Ovary (tissue), 9 donors: ENCODE measurements around the gene BICRAL. TPM values are rescaled to one million over a fixed set of nuclear protein-coding genes. Genes with fewer than 3 reads are reported as not detected.

Source experiments
- DNase-seq, 5 donors: peaks; one replicate each; pipeline ENCODE4 v3.0.0-alpha.2; 2019 to 2020
- H3K27ac ChIP-seq, 2 donors: fragments of 200-600 bp; one replicate each; pipeline versions ENCODE4 v1.5.1 to v1.8.0; 2019 to 2022
- H3K27me3 ChIP-seq: fragments of 200-600 bp; one replicate; pipeline ENCODE4 v1.8.0; 2022
- H3K36me3 ChIP-seq: fragments of 200-600 bp; sonication (generic); one replicate; pipeline ENCODE4 v1.5.1; 2019
- H3K4me1 ChIP-seq: one replicate; pipeline ENCODE4 v1.8.1; 2013; ENCODE audit warnings: mild to moderate bottlenecking, moderate library complexity; ENCODE audit not compliant: insufficient read depth
- H3K4me3 ChIP-seq: fragments of 200-600 bp; sonication (generic); one replicate; pipeline ENCODE4 v1.5.1; 2017
- H3K9me3 ChIP-seq, 2 donors: fragments of 200-600 bp in 1 of 2; sonication (generic) in 1 of 2; one replicate each; pipeline versions ENCODE4 v1.5.1 to v1.8.1; 2013 to 2019; ENCODE audit warnings: mild to moderate bottlenecking in 1 of 2, moderate library complexity in 1 of 2
- EP300 ChIP-seq: sonication (generic); formaldehyde crosslinking; IDR thresholded peaks from one replicate; pipeline ENCODE4 v1.6.1; 2017; ENCODE audit warnings: antibody characterized with exemption
- POLR2A ChIP-seq: fragments of 450-650 bp; IDR thresholded peaks from one replicate; pipeline ENCODE4 v1.6.1; 2017; ENCODE audit warnings: antibody characterized with exemption, mild to moderate bottlenecking, moderate library complexity
- WGBS, 3 donors: extraction: QIAGEN DNeasy Blood & Tissue Kit in 1 of 3; methylation state at CpG; one replicate each; pipeline versions ENCODE4 v1.1.5 to v1.1.7; 2013 to 2017; 5-methylcytosine and 5-hydroxymethylcytosine counted together
- intact Hi-C, 4 donors: fragments of 100-400 bp; cut with DNase I; formaldehyde crosslinking; loops; one replicate each; pipeline versions ENCODE4 v1.11.0 to v1.15.1; 2022 to 2023
- polyA plus RNA-seq, 2 donors: library from polyadenylated mRNA; stranded (reverse); fragments of 200-250 nt in 1 of 2; fragments of 350-450 nt in 1 of 2; fragmentation: Illumina TruSeq in 1 of 2; extraction: RNeasy Lipid Tissue Mini Kit (QIAGEN cat#74804) in 1 of 2; gene quantifications; one replicate each; pipeline ENCODE4 v1.2.3, GENCODE V29; 2013 to 2014
- total RNA-seq, 7 donors: library from RNA; depleted of rRNA in 2 of 7; stranded (reverse); fragments of >200 nt in 2 of 7; fragmentation: NEBNext Ultra II Directional in 3 of 7; extraction: Animal tissue kit (Norgen Biotek cat#: 25700) in 3 of 7; gene quantifications; one replicate each; pipeline versions ENCODE4 v1.1.0 to v1.2.4, GENCODE V29; 2016 to 2023
- TF ChIP-seq, protein P1 (sequence below), 3 donors: fragments of 450-650 bp in 2 of 3; fragments of 200-600 bp in 1 of 3; IDR thresholded peaks; one replicate each; pipeline versions ENCODE4 v1.5.1 to v1.8.0; 2016 to 2022; ENCODE audit warnings: antibody characterized with exemption in 3 of 3, mild to moderate bottlenecking in 1 of 3
- donor health status: DM: no; HTN: no; CAD: no; lungs with moderate emphysema.
- donor health status: DM: no; HTN: no; CAD: no.
- donor health status: Bipolar disorder and iron deficiency.
- donor health status: DM: yes; HTN: yes; CAD: no.
- donor health status: DM: no; HTN: no; CAD: no.
- donor health status: DM: yes; HTN: yes; CAD: no.

BICRAL gene
- total and polyA plus RNA-seq, 9 donors: 10.5 to 27.1 (median 24.9) TPM

DNA sequence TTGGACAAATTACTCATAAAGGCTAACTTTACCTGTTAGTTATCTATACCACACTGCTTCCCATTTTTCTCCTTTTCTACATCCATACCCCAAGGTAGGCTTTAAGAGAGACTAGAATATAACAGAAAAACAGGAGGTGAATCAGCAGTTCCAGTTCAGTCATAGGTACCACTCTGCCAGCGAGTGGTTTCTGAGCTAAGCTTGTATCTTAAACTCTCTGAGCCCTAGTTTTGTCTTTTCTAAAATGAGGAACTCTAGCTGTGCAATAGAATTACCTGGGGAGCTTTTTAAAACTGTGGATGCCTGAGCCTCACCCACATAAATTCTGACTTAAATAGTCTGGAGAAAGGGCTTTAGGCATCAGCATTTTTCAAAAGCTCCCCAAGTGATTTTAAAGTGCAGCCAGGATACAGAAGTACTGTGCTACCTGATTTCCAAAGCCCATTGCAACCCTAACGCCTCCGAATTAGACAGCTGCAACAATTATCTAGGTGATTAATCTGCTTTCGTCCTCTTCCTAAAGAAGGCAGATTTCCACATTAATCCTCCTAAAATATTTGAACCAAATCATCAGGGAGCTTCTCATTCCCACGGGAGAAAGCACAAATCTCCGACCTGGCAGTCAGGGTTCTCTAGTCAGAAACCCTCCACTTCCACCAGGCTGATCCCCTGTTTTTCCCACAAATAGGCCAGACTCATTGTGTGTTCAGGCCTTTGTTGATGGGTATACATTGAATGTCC lies 60.2 kb downstream of the BICRAL start:
- Histone ChIP-seq H3K36me3 (no peaks in the 10 kb centered on the region), H3K27ac (no peak overlapping the region), H3K9me3 (no peaks in the 10 kb centered on the region), H3K27me3 (no peaks in the 10 kb centered on the region), H3K4me3 (no peak overlapping the region), H3K4me1 (no peaks in the 10 kb centered on the region)
- intact Hi-C loops: no loop called here
- TF ChIP-seq, protein P1, sequence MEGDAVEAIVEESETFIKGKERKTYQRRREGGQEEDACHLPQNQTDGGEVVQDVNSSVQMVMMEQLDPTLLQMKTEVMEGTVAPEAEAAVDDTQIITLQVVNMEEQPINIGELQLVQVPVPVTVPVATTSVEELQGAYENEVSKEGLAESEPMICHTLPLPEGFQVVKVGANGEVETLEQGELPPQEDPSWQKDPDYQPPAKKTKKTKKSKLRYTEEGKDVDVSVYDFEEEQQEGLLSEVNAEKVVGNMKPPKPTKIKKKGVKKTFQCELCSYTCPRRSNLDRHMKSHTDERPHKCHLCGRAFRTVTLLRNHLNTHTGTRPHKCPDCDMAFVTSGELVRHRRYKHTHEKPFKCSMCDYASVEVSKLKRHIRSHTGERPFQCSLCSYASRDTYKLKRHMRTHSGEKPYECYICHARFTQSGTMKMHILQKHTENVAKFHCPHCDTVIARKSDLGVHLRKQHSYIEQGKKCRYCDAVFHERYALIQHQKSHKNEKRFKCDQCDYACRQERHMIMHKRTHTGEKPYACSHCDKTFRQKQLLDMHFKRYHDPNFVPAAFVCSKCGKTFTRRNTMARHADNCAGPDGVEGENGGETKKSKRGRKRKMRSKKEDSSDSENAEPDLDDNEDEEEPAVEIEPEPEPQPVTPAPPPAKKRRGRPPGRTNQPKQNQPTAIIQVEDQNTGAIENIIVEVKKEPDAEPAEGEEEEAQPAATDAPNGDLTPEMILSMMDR (IDR thresholded peaks at IDR 0.05): no peak
- TF ChIP-seq EP300 (no peak), POLR2A (no peak)
- no peak for DNase-seq
- 88 to 89% (median 88%) methylated on average over 6 of the region's 6 CpGs for WGBS, 3 donors

DNA sequence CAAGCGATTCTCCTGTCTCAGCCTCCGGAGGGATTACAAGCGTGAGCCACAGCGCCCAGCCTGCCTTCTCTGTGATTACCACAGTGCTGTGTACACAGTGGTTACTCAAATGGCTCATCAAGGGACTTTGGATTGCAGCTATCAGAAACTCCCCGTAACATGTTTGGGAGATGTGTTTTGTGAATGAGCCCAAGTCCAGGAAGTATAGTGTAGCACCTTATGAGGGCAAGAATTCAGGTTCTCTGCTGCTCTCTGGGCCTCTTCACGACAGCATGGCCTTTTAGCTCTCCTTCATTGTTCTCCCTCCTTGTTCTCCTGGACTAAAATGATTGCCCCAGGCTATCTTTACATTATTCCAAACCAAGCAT lies 63.5 kb downstream of the BICRAL start:
- Histone ChIP-seq H3K9me3 (no peaks in the 10 kb centered on the region), H3K36me3 (no peaks in the 10 kb centered on the region), H3K27ac (no peak overlapping the region), H3K4me3 (no peak overlapping the region), H3K4me1 (no peaks in the 10 kb centered on the region), H3K27me3 (no peaks in the 10 kb centered on the region)
- intact Hi-C loops: no loop called here
- no peak for TF ChIP-seq POLR2A
- TF ChIP-seq, protein P1 (IDR thresholded peaks at IDR 0.05): no peak
- DNase-seq: no peak
- 97 to 98% (median 97%) methylated on average over 6 of the region's 6 CpGs for WGBS, 3 donors

DNA sequence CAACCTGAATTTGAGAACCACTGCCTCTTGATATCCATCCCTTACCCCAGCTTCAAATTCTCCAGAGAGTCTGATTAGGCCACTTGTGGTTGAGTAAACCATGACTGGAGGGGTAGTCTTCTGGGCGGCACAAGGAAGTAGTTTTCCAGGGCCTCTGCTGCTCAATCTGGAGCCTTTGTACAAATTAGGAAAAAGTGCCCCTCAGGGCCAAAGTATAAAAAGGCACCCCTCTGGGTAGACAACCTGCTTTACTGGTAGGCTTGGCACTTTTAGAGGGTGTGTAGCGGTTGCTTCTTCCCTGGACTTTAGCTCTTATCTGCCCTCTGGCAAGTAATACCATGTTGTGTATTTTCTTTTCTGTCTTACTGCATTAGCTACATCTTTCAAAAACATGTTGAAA lies 64.7 kb downstream of the BICRAL start:
- H3K27ac ChIP-seq: no peak overlapping the region
- no peaks in the 10 kb centered on the region for H3K27me3 ChIP-seq
- no peaks in the 10 kb centered on the region for H3K4me1 ChIP-seq
- no peak overlapping the region for H3K4me3 ChIP-seq
- WGBS, 3 donors: 88 to 100% (median 90%) methylated on average over 2 of the region's 2 CpGs
- DNase-seq: no peak
- no peaks in the 10 kb centered on the region for H3K9me3 ChIP-seq
- TF ChIP-seq EP300 (no peak), POLR2A (no peak)
- TF ChIP-seq, protein P1 (IDR thresholded peaks at IDR 0.05): no peak
- H3K36me3 ChIP-seq: no peaks in the 10 kb centered on the region
- intact Hi-C loops: no loop called here

DNA sequence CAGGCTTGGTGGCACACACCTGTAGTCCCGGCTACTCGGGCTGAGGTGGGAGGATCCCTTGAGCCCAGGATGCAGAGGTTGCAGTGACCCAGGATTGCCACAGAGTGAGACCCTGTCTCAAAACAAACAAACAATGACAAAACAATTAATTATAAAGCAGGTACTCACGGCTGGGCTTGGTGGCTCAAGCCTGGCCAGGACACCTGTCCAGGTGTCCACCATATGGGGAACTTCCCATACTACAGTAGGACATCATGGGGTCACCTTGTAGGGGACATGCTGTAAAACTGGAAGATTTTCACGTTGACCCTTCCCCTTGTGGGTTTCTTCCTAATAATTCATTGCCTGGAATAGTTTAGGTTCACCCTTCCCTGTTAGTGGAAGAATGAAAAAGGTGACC lies 66.8 kb downstream of the BICRAL start:
- H3K27ac ChIP-seq: no peak overlapping the region
- no peaks in the 10 kb centered on the region for H3K36me3 ChIP-seq
- H3K27me3 ChIP-seq: no peaks in the 10 kb centered on the region
- WGBS, 3 donors: 78 to 88% (median 80%) methylated on average over 4 of the region's 4 CpGs
- no peak for DNase-seq
- TF ChIP-seq EP300 (no peak), POLR2A (no peak)
- TF ChIP-seq, protein P1 (IDR thresholded peaks at IDR 0.05): no peak
- H3K9me3 ChIP-seq: no peaks in the 10 kb centered on the region
- H3K4me3 ChIP-seq: no peak overlapping the region
- H3K4me1 ChIP-seq: no peaks in the 10 kb centered on the region
- intact Hi-C loops: no loop called here
